IPS-20b (cell line): ENCODE measurements around the gene CACNB2.

ENCODE experiments used
- H3K27ac ChIP-seq: one replicate; pipeline ENCODE4 v1.5.1; 2013; ENCODE audit warnings: low read length
- H3K27me3 ChIP-seq: 2 replicates; pipeline ENCODE4 v1.6.1; 2013; ENCODE audit warnings: mild to moderate bottlenecking, low read length, inconsistent platforms; ENCODE audit not compliant: insufficient read depth
- H3K36me3 ChIP-seq: 2 replicates; pipeline ENCODE4 v1.6.1; 2013; ENCODE audit warnings: low read depth, mild to moderate bottlenecking, inconsistent platforms, low read length, moderate library complexity; ENCODE audit not compliant: insufficient read depth
- H3K4me1 ChIP-seq: 2 replicates; pipeline ENCODE4 v1.6.1; 2013; ENCODE audit warnings: mild to moderate bottlenecking, control low read depth, inconsistent platforms, low read length, moderate library complexity; ENCODE audit not compliant: insufficient read depth
- H3K4me3 ChIP-seq: 2 replicates; pipeline ENCODE4 v1.5.1; 2013; ENCODE audit warnings: mild to moderate bottlenecking, low read length, inconsistent platforms
- H3K9ac ChIP-seq: 2 replicates; pipeline ENCODE4 v1.6.1; 2013; ENCODE audit warnings: low read depth, mild to moderate bottlenecking, inconsistent platforms, low read length, moderate library complexity
- H3K9me3 ChIP-seq: 2 replicates; pipeline ENCODE4 v1.6.1; 2013; ENCODE audit warnings: mild to moderate bottlenecking, low read depth, low read length, inconsistent platforms; ENCODE audit not compliant: insufficient read depth

The CACNB2 gene

DNA sequence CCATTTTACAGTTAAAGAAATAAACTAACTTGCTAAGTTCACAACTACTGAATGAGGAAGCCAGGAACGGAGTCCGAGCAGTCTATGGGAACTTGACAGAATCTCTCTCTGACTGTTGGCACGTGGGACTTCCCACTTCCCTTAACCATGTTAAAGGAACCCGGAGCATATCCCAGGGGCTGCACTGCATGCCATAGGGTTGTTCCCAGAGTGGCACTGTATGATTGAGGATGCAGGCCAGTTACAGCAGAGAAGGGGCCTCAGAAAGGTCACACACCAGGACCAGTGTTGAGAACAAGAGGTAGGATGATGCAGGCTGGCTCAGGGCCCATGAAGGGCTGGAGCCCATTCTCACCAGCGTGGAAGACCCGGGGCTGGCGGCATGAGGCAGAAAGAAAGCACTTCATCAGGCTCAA is 309.4 kb downstream of the CACNB2 start:
- no peak overlapping the region for H3K4me3 ChIP-seq
- no peak overlapping the region for H3K27ac ChIP-seq
- H3K36me3 ChIP-seq = no peaks in the 10 kb centered on the region
- H3K9ac ChIP-seq = no peak overlapping the region
- H3K27me3 ChIP-seq = no peaks in the 10 kb centered on the region
- no peaks in the 10 kb centered on the region for H3K4me1 ChIP-seq
- no peaks in the 10 kb centered on the region for H3K9me3 ChIP-seq

- H3K36me3 ChIP-seq = no peaks in the 10 kb centered on the region
- no peaks in the 10 kb centered on the region for H3K27me3 ChIP-seq
- no peak overlapping the region for H3K4me3 ChIP-seq
- no peak overlapping the region for H3K9ac ChIP-seq
- H3K27ac ChIP-seq = no peak overlapping the region
- no peaks in the 10 kb centered on the region for H3K9me3 ChIP-seq
- H3K4me1 ChIP-seq = no peaks in the 10 kb centered on the region
Measured at GRCh38 chr10:18450298-18450697, 310.1 kb downstream of the CACNB2 start.

DNA sequence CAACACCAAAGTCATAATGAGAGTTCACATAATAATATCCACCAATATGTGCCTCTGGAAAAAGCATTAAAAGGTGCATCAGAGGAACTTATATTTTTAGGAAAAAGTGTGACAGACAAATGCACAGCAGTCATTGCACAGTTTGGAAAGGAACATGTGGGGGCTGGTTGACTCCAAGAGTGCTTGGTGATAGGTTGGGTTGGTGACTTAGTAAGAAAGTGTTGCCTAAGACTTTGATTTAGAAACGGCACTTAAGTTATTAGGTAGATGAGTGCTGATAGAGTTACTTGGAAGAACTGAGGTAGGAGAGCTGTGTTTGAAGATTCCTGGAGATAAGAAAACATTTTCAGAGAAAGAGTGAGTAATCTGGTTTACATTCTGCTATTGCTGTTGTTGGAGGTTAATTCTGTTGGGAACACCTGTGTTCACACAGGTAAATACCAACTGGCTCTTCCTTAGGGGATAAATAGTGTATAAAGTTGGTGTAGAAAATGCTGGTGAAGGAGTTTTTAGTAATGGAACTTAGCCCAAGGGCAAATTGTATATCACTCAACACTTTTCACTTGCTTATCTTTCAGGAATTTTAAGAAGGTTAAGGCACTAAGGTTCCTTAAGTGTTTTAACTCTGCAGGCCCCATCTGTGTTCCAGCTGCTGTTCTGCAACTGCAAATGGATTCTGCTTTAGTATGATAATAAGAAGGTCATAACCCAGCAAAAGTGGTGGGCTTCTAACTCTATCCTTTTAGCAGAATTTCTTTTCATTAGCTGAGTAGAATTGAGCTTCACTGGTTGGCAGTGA is 315.1 kb downstream of the CACNB2 start:
- H3K9ac ChIP-seq = no peak overlapping the region
- no peak overlapping the region for H3K27ac ChIP-seq
- no peaks in the 10 kb centered on the region for H3K27me3 ChIP-seq
- H3K4me1 ChIP-seq = no peaks in the 10 kb centered on the region
- H3K4me3 ChIP-seq = no peak overlapping the region
- H3K9me3 ChIP-seq = no peaks in the 10 kb centered on the region
- no peaks in the 10 kb centered on the region for H3K36me3 ChIP-seq

- no peak overlapping the region for H3K4me3 ChIP-seq
- H3K27ac ChIP-seq = no peak overlapping the region
- no peaks in the 10 kb centered on the region for H3K36me3 ChIP-seq
- H3K9me3 ChIP-seq = no peaks in the 10 kb centered on the region
- no peaks in the 10 kb centered on the region for H3K27me3 ChIP-seq
- no peak overlapping the region for H3K9ac ChIP-seq
- H3K4me1 ChIP-seq = no peaks in the 10 kb centered on the region
Measured at GRCh38 chr10:18456984-18457383, 316.8 kb downstream of the CACNB2 start.

DNA sequence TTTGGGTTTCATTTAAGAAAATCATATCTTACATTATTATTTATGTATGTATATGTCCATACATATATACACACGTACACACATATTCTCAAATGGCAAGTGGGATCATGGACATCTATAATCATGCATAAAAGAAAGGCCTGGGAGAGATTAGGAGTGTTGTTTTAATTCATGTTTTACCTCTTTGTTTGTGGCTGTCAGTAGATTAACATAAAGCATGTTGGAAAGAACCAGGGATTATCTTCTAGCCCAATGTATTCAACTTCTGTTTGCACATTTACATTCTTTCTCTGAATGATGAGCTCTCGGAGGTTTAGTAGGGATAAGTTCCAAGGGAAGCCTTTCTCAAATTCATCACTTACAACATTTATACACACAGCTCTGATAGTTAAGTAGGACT is 319.8 kb downstream of the CACNB2 start:
- Histone ChIP-seq H3K9me3 (no peaks in the 10 kb centered on the region), H3K27me3 (no peaks in the 10 kb centered on the region), H3K4me3 (no peak overlapping the region), H3K36me3 (no peaks in the 10 kb centered on the region), H3K27ac (no peak overlapping the region), H3K4me1 (no peaks in the 10 kb centered on the region), H3K9ac (no peak overlapping the region)

DNA sequence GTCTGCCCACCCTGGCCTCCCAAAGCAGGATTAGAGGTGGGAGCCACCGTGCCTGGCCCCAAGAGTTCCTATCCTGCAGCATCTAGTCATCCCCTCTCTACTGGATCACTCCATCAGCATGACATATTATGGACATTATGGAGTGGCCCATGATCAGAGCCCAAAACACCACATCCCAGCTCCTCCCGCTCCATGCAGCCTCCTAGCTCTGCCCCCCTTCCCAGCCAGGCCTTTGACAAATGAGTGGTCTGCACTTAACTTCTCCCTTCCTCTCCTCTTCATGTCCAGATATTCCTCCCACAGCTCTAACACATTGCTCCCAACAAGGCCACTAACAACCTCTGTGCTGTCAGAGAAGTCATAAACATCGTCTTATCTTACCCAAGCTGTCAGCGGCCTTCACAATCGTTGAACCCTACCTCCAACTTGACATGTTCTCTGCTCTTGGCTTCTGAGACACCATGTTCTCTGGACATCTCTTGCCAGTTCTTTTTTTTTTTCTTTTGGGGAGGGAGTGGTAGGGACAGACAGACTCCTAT is 323.5 kb downstream of the CACNB2 start:
- Histone ChIP-seq H3K36me3 (no peaks in the 10 kb centered on the region), H3K4me3 (no peak overlapping the region), H3K27ac (no peak overlapping the region), H3K27me3 (no peaks in the 10 kb centered on the region), H3K9me3 (no peaks in the 10 kb centered on the region), H3K4me1 (no peaks in the 10 kb centered on the region), H3K9ac (no peak overlapping the region)

DNA sequence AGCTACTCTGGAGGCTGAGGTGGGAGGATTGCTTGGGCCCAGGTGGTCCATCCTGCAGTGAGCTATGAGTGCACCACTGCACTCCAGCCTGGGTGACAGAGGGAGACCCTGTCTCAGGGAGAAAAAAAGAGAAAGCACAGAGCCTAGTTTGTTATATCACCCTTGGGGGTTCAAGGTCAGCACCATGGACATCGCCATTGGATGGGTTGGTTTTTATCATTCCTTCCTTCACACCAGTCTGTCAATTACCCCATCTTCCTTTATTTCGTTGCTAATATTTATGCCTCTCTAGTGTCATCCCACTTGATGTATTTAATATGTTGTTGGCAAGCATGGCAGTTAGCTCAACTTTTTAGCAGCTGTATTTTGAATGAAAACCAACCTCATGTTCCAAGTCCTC is 328.9 kb downstream of the CACNB2 start:
- Histone ChIP-seq H3K4me1 (no peaks in the 10 kb centered on the region), H3K9ac (no peak overlapping the region), H3K9me3 (no peaks in the 10 kb centered on the region), H3K27ac (no peak overlapping the region), H3K36me3 (no peaks in the 10 kb centered on the region), H3K4me3 (no peak overlapping the region), H3K27me3 (no peaks in the 10 kb centered on the region)

DNA sequence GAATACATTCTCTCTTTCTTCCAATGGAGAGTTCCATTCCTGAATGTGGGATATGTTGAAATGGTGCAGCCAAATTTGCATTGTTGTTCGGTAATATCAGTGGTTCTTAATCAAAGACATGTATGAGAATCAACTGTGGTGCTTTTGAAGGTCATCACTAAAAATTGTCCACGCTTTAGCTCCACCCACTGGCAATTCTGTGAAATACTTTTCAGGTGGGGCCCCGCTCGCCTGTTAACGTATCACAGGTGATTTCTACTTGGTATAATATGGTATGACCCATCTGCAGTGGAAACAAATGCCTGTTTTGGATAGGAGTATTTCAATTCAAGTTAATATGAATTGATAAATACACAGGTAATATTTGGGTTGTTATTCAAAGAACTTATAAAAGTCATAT is 332.8 kb downstream of the CACNB2 start:
- no peak overlapping the region for H3K4me3 ChIP-seq
- H3K9ac ChIP-seq = no peak overlapping the region
- H3K4me1 ChIP-seq = 0 out of 2 replicates have a peak, but pooled peaks cover 3% of the 10 kb centered on the region
- no peaks in the 10 kb centered on the region for H3K9me3 ChIP-seq
- H3K27ac ChIP-seq = no peak overlapping the region
- no peaks in the 10 kb centered on the region for H3K27me3 ChIP-seq
- no peaks in the 10 kb centered on the region for H3K36me3 ChIP-seq

DNA sequence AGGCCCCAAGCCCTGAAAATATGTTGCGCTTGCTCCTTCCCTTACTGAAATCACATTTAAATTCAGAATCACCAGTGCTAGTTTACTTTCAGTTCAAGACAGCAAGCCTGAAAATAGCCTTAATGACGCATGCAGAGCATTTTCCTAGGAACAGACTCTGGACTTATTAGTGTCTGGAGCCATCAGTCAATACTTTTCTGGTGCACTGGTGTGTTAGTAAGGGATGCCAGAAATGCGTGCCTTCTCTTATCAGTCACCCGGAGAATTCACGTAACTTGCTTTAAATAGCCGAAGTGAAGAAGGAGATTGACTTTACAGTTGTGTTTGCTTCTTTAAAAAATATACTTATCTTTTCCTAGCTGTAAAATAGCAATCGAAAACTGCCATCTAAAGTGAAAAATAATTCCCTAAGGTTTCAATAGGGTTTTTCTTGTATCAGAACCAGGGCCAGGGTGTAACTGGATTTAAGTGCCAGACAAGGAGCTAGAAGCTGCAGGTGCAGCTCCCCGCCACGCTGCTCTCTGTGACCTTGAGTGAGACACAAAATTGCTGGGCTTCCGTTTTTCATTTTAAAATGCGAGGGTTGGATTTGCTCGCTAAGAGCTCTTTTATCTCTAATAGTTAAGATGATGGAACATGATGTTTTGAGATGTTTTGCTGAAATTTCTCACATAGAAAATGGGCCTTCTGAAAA is 333.3 kb downstream of the CACNB2 start:
- no peak overlapping the region for H3K4me3 ChIP-seq
- no peak overlapping the region for H3K27ac ChIP-seq
- 0 out of 2 replicates have a peak, but pooled peaks cover 3% of the 10 kb centered on the region for H3K4me1 ChIP-seq
- no peaks in the 10 kb centered on the region for H3K36me3 ChIP-seq
- H3K27me3 ChIP-seq = no peaks in the 10 kb centered on the region
- H3K9ac ChIP-seq = 0 out of 2 replicates have a peak overlapping the region, but pooled peaks have one; percentile 17
- H3K9me3 ChIP-seq = no peaks in the 10 kb centered on the region

- Histone ChIP-seq H3K9me3 (no peaks in the 10 kb centered on the region), H3K27me3 (no peaks in the 10 kb centered on the region), H3K4me1 (0 out of 2 replicates have a peak, but pooled peaks cover 3% of the 10 kb centered on the region), H3K9ac (no peak overlapping the region), H3K4me3 (no peak overlapping the region), H3K27ac (no peak overlapping the region), H3K36me3 (no peaks in the 10 kb centered on the region)
Measured at GRCh38 chr10:18474118-18474455, 333.9 kb downstream of the CACNB2 start.

GRCh38 chr10:18476076-18476647 is 335.9 kb downstream of the CACNB2 start:
- 0 out of 2 replicates have a peak, but pooled peaks cover 3% of the 10 kb centered on the region for H3K4me1 ChIP-seq
- H3K27me3 ChIP-seq = no peaks in the 10 kb centered on the region
- H3K4me3 ChIP-seq = no peak overlapping the region
- no peaks in the 10 kb centered on the region for H3K9me3 ChIP-seq
- H3K9ac ChIP-seq = no peak overlapping the region
- no peaks in the 10 kb centered on the region for H3K36me3 ChIP-seq
- no peak overlapping the region for H3K27ac ChIP-seq
